ENCODE results near the gene TMEM145. TPM values are rescaled to one million over a fixed set of nuclear protein-coding genes. Genes with fewer than 3 reads are reported as not detected.
"Not testable (repeated sequence)": the region's sequence is repeated elsewhere in the genome, so short reads cannot be mapped to it uniquely, and the experiment has no call there.

TMEM145 gene
- total RNA-seq (not detected), polyA plus RNA-seq (not detected)

DNA sequence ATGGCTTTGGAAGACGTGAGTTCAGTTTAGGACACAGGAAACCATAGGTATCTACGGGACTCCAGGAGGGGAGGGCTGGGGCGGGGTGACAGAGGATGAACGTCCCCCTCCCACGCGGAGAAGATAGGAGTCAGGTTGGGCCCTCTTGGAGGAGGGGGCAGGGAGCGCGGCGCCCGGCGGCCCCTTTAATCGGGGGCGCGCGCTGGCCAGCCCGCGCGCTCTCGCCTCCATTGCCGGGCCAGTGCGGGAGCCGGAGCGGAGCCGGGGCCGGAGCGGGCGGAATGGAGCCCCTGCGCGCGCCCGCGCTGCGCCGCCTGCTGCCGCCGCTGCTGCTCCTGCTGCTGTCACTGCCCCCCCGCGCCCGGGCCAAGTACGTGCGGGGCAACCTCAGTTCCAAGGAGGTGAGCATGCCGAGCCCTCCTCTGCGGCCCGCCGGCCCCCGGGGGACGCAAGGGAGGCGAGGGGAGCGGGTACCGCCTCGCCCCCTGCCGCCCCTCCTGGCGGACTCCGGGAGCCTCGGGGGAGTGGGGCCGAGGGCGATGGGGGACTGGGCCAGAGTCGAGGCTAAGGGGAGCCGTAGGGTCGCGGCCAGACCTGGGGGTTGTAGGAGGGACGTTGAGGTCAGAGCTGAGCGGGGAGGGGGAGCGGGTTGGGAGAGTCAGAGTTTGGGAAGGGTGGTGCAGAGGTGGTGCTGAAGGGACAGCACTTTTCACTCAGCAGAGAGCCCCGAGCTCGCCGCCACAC is at the start of gene TMEM145:
Gene TMEM145 (plus strand): TSS at position 214 of the 744 bp plus-strand sequence. CDS start 68 bp downstream, at position 282.
- Histone ChIP-seq H3K4me3 (ENCODE audit: low read depth, low read length) (no peak within 1 kb of the TSS), H3K27me3 (ENCODE audit: control insufficient read depth, insufficient read depth, low read length) (peaks cover 7% of the 10 kb centered on the region), H3K27ac (ENCODE audit: insufficient read depth, low read length, poor library complexity, severe bottlenecking) (no peak within 1 kb of the TSS), H3K9me3 (ENCODE audit: control insufficient read depth in 2 of 2, low read length in 2 of 2) (no peaks in the 10 kb centered on the region), H3K36me3 (ENCODE audit: control insufficient read depth, insufficient read depth, low read length) (no peaks in the 10 kb centered on the region), H3K4me1 (ENCODE audit: control insufficient read depth, insufficient read depth, low read length, poor library complexity, severe bottlenecking) (peaks cover 16% of the 10 kb centered on the region)
- Mint-ChIP-seq H3K36me3 (no peaks in the 10 kb centered on the region), H3K27me3 (peaks cover 57% of the 10 kb centered on the region), H3K27ac (peak within 1 kb of the TSS in 2 of 3 donors; percentile 42 to 53), H3K9me3 (no peaks in the 10 kb centered on the region), H3K4me3 (peak within 1 kb of the TSS; percentile 41 to 81 (median 72)), H3K4me1 (peaks cover 0 to 24% (median 14%) of the 10 kb centered on the region in 4 donors)
- peak; percentile 52 to 54 for ATAC-seq (ENCODE audit: low read depth in 2 of 2)
- DNase-seq: peak in 2 of 3 donors; percentile 28 to 42

DNA sequence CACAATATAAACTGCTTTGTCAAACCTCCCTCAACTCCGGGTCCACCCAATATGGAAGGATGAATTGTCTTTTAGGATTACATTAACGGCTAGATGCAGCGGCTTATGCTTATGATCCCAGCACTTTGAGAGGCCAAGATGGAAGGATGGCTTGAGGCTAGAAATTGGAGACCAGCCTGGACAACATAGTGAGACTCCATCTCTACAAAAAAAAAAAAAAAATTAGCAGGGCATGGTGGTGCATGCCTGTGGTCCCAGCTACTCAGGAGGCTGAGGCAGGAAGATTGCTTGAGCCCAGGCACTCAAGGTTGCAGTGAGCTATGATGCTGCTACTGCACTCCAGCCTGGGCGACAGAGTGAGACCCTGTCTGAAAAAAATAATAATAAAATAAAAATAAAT is 47.0 kb upstream of the TMEM145 start:
- H3K27me3 Mint-ChIP-seq; H3K27me3 ChIP-seq (ENCODE audit: control insufficient read depth, insufficient read depth, low read length); ATAC-seq (ENCODE audit: low read depth in 2 of 2); H3K27ac ChIP-seq (ENCODE audit: insufficient read depth, low read length, poor library complexity, severe bottlenecking); H3K4me3 ChIP-seq (ENCODE audit: low read depth, low read length); DNase-seq; H3K9me3 ChIP-seq (ENCODE audit: control insufficient read depth in 2 of 2, low read length in 2 of 2); H3K9me3 Mint-ChIP-seq; H3K36me3 ChIP-seq (ENCODE audit: control insufficient read depth, insufficient read depth, low read length); H3K36me3 Mint-ChIP-seq: not testable (repeated sequence)
- Mint-ChIP-seq H3K4me1 (peaks cover 0 to 16% (median 13%) of the 10 kb centered on the region in 4 donors), H3K4me3 (peak overlapping the region in 1 of 4 donors; percentile 2), H3K27ac (peak overlapping the region in 1 of 3 donors; percentile 1)
- peaks cover 25% of the 10 kb centered on the region for H3K4me1 ChIP-seq (ENCODE audit: control insufficient read depth, insufficient read depth, low read length, poor library complexity, severe bottlenecking)

DNA sequence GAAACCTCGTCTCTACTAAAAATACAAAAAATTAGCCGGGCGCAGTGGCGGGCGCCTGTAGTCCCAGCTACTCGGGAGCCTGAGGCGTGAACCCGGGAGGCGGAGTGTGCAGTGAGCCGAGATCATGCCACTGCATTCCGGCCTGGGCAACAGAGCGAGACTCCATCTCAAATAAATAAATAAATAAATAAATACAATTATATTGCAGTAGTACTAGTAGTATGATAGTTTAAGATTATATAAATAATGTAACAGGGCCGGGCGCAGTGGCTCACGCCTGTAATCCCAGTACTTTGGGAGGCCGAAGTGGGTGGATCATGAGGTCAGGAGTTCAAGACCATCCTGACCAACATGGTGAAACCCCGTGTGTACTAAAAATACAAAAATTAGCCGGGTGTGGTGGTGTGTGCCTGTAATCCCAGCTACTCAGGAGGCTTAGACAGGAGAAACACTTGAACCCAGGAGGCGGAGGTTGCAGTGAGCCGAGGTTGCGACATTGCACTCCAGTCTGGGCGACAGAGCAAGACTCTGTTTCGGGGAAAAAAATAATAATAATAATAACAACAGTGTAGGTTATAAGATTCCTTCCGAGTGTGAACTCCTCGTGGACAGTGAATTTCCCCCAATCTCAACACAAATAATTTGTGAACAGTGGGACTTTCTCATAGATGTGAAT is 46.0 kb upstream of the TMEM145 start:
- H3K27ac Mint-ChIP-seq: peak overlapping the region in 1 of 3 donors; percentile 52
- not testable (repeated sequence) for DNase-seq; H3K36me3 Mint-ChIP-seq; H3K9me3 ChIP-seq (ENCODE audit: control insufficient read depth in 2 of 2, low read length in 2 of 2); H3K27me3 Mint-ChIP-seq; H3K36me3 ChIP-seq (ENCODE audit: control insufficient read depth, insufficient read depth, low read length); H3K27me3 ChIP-seq (ENCODE audit: control insufficient read depth, insufficient read depth, low read length); ATAC-seq (ENCODE audit: low read depth in 2 of 2); H3K9me3 Mint-ChIP-seq
- H3K4me3 Mint-ChIP-seq: peak overlapping the region in 1 of 4 donors; percentile 21
- peaks cover 0 to 22% (median 16%) of the 10 kb centered on the region in 4 donors for H3K4me1 Mint-ChIP-seq
- peak overlapping the region; percentile 99 for H3K27ac ChIP-seq (ENCODE audit: insufficient read depth, low read length, poor library complexity, severe bottlenecking)
- H3K4me3 ChIP-seq (ENCODE audit: low read depth, low read length): peak overlapping the region; percentile 75
- peaks cover 30% of the 10 kb centered on the region for H3K4me1 ChIP-seq (ENCODE audit: control insufficient read depth, insufficient read depth, low read length, poor library complexity, severe bottlenecking)

DNA sequence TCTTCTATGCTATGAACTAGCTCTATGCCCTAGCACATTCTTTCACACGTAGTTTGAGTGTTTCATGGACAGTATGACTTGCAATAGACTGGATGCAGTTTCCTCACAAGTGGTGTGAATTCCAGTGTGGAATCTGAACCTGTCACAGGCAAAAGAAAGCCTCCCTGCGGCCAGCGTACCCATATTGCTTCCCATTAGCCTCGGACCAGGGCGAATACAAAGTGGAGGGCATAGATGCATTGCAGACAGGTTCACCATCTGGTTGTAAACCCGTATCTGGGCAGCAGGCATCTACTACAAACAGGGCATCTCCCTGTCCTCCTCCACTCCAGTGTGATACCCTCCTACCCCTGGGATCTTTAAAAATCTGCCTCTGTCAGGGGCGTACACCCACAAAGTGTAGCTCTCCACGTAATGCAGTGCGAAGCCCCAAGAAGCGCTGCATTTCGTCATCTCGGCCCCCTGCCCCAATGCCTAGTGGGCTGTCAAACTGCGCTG is 45.4 kb upstream of the TMEM145 start:
- no peaks in the 10 kb centered on the region for H3K9me3 Mint-ChIP-seq

DNA sequence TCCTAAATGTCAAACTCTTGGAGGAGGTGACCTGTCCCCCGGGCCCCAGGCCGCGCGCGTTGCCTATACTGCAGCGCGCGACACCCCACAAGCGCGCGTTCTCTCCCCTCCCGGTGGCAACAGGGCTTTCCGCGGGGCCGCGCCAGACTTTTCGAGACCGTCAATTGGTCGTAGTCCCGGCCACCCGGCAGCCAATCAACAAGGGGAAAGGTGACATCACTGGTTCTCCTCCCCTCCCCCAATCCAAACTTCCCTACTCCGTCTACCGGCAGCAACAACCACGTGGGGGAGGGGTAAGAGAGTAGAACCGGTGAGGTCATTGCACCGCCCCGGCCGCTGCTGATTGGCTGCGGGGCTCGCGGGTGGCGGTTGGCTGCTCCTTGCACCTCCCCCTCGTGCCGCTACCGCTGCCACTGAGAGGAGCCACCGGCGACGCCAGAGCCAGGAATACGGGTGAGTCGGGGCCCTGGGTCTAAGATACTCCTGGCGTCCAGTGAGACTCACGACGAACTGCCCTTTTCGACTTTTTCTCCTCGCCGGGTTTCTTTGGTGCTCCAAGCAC is 44.9 kb upstream of the TMEM145 start:
- Mint-ChIP-seq H3K4me1 (peaks cover 0 to 24% (median 16%) of the 10 kb centered on the region in 4 donors), H3K27ac (no peak overlapping the region), H3K36me3 (no peaks in the 10 kb centered on the region), H3K27me3 (no peaks in the 10 kb centered on the region), H3K9me3 (no peaks in the 10 kb centered on the region), H3K4me3 (no peak overlapping the region)
- ATAC-seq (ENCODE audit: low read depth in 2 of 2) (peak; percentile 59 to 61), DNase-seq (peak; percentile 99 to 100 (median 100))
- Histone ChIP-seq H3K36me3 (ENCODE audit: control insufficient read depth, insufficient read depth, low read length) (no peaks in the 10 kb centered on the region), H3K27ac (ENCODE audit: insufficient read depth, low read length, poor library complexity, severe bottlenecking) (peak overlapping the region; percentile 99), H3K4me1 (ENCODE audit: control insufficient read depth, insufficient read depth, low read length, poor library complexity, severe bottlenecking) (peaks cover 30% of the 10 kb centered on the region), H3K9me3 (ENCODE audit: control insufficient read depth in 2 of 2, low read length in 2 of 2) (no peaks in the 10 kb centered on the region), H3K27me3 (ENCODE audit: control insufficient read depth, insufficient read depth, low read length) (no peaks in the 10 kb centered on the region), H3K4me3 (ENCODE audit: low read depth, low read length) (peak overlapping the region; percentile 88)

More for the DNA sequence above, 45.4 kb upstream of the TMEM145 start:
- Mint-ChIP-seq H3K4me1 (peaks cover 0 to 22% (median 16%) of the 10 kb centered on the region in 4 donors), H3K36me3 (no peaks in the 10 kb centered on the region), H3K27me3 (no peaks in the 10 kb centered on the region), H3K27ac (no peak overlapping the region), H3K4me3 (no peak overlapping the region)
- Histone ChIP-seq H3K4me3 (ENCODE audit: low read depth, low read length) (peak overlapping the region; percentile 75), H3K27me3 (ENCODE audit: control insufficient read depth, insufficient read depth, low read length) (no peaks in the 10 kb centered on the region), H3K9me3 (ENCODE audit: control insufficient read depth in 2 of 2, low read length in 2 of 2) (no peaks in the 10 kb centered on the region), H3K4me1 (ENCODE audit: control insufficient read depth, insufficient read depth, low read length, poor library complexity, severe bottlenecking) (peaks cover 30% of the 10 kb centered on the region), H3K36me3 (ENCODE audit: control insufficient read depth, insufficient read depth, low read length) (no peaks in the 10 kb centered on the region), H3K27ac (ENCODE audit: insufficient read depth, low read length, poor library complexity, severe bottlenecking) (peak overlapping the region; percentile 99)
- DNase-seq (no peak), ATAC-seq (ENCODE audit: low read depth in 2 of 2) (no peak)

DNA sequence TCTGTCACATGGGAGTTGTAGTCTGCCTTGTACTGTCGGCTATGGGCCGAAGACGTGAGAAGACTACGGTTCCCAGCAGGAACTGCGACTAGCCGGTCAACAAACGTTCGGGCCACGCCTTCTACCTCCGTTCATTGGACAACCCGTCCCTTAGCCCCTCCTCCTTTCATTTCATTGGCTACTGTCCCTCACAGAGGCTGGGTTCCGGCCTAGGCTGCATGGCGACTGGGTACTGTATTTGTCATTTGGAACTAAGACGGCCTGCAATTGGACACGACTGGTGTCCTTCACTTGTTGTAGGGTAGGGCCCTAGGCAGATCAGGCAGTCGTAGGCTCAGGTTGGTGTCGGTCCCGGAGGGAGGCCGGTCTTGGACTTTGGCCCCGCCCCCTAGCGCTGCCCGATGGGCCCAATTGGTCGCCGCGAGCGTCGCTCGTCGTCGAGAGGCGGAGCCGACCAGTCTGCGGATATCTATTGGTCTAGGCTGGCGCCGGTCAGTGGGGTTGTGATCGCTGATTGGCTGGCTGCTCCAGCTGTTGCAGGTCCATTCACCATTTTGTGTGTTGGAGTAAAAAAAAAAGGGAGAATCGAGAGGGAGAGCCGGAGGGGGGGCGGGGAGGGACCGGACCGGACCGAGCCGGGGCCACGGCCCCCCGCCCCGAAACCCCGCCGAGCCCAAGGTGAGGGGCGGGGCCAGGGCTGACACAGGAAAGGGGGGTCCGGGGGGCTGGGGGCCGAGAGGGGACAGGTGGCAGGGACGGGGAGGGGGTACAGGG is 44.2 kb upstream of the TMEM145 start, which contains the start of gene CIC:
Gene CIC (plus strand): TSS at position 549 of the 774 bp plus-strand sequence. CDS start 2,532 bp downstream, outside the sequence.
- peak within 1 kb of the TSS; percentile 90 to 98 (median 92) for H3K4me3 Mint-ChIP-seq
- no peaks in the 10 kb centered on the region for H3K36me3 Mint-ChIP-seq
- Histone ChIP-seq H3K27ac (ENCODE audit: insufficient read depth, low read length, poor library complexity, severe bottlenecking) (peak within 1 kb of the TSS; percentile 99), H3K4me3 (ENCODE audit: low read depth, low read length) (peak within 1 kb of the TSS; percentile 88), H3K27me3 (ENCODE audit: control insufficient read depth, insufficient read depth, low read length) (no peaks in the 10 kb centered on the region), H3K9me3 (ENCODE audit: control insufficient read depth in 2 of 2, low read length in 2 of 2) (no peaks in the 10 kb centered on the region), H3K36me3 (ENCODE audit: control insufficient read depth, insufficient read depth, low read length) (peaks cover 4% of the 10 kb centered on the region), H3K4me1 (ENCODE audit: control insufficient read depth, insufficient read depth, low read length, poor library complexity, severe bottlenecking) (peaks cover 30% of the 10 kb centered on the region)
- H3K27ac Mint-ChIP-seq: peak within 1 kb of the TSS in 2 of 3 donors; percentile 98 to 99
- peak; percentile 98 to 100 (median 100) for DNase-seq
- peak; percentile 83 to 86 for ATAC-seq (ENCODE audit: low read depth in 2 of 2)
- H3K4me1 Mint-ChIP-seq: peaks cover 0 to 24% (median 16%) of the 10 kb centered on the region in 4 donors
- H3K9me3 Mint-ChIP-seq: no peaks in the 10 kb centered on the region
- H3K27me3 Mint-ChIP-seq: no peaks in the 10 kb centered on the region
